22Rv1 (cell line): ENCODE data around the gene NT5E.
"Not testable (repeated sequence)": the region's sequence is repeated elsewhere in the genome, so short reads cannot be mapped to it uniquely, and the experiment has no call there.

Experiments
- H3K27ac ChIP-seq: fragments of 450-650 bp; 2 replicates; pipeline ENCODE4 v1.5.1; 2017
- ZFX ChIP-seq: fragments of 450-650 bp; IDR thresholded peaks from 2 replicates; pipeline ENCODE4 v1.6.1; 2017; ENCODE audit warnings: antibody characterized with exemption, borderline replicate concordance
- TF ChIP-seq, protein P1 (sequence below): fragments of 450-650 bp; IDR thresholded peaks from 2 replicates; pipeline ENCODE4 v1.5.1; 2017; ENCODE audit warnings: mild to moderate bottlenecking

NT5E gene

DNA sequence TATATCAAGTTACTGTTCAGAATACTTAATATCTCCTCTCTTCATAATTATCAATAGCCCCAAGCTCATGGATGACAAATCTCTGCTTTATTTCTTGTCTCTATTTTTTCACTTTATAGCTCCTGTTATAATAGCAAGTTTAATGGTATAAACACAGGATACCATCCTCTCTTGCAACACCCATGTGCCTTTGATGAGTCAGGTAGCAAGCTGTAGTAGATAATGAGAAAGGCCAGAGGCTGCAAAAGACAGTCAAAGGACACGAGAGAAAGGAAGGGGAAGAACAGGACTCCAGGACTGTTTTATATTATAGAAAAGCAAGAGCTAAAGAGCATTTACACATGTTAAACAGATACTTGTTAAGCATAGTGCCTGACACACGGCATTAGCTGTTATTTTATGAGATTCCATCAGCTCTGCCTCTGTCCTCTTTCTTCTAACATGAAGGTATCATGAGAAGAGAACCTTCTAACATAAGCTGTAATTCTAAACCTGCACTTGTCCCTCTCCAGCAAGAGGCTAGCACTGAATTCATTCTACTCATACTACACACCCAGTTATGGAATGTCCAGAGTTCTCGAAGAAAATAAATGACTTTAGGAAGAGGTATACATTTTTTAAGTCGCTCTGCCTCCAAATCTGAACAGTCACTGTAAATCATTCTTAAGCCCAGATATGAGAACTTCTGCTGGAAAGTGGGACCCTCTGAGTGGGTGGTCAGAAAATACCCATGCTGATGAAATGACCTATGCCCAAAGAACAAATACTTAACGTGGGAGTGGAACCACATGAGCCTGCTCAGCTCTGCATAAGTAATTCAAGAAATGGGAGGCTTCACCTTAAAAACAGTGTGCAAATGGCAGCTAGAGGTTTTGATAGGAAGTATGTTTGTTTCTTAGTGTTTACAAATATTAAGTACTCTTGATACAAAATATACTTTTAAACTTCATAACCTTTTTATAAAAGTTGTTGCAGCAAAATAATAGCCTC, 45.0 kb downstream of the NT5E start:
- no peak overlapping the region for H3K27ac ChIP-seq
- TF ChIP-seq, protein P1, sequence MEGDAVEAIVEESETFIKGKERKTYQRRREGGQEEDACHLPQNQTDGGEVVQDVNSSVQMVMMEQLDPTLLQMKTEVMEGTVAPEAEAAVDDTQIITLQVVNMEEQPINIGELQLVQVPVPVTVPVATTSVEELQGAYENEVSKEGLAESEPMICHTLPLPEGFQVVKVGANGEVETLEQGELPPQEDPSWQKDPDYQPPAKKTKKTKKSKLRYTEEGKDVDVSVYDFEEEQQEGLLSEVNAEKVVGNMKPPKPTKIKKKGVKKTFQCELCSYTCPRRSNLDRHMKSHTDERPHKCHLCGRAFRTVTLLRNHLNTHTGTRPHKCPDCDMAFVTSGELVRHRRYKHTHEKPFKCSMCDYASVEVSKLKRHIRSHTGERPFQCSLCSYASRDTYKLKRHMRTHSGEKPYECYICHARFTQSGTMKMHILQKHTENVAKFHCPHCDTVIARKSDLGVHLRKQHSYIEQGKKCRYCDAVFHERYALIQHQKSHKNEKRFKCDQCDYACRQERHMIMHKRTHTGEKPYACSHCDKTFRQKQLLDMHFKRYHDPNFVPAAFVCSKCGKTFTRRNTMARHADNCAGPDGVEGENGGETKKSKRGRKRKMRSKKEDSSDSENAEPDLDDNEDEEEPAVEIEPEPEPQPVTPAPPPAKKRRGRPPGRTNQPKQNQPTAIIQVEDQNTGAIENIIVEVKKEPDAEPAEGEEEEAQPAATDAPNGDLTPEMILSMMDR, result no peak
- TF ChIP-seq ZFX, result no peak

GRCh38 chr6:85496009-85496579, 46.2 kb downstream of the NT5E start:
- no peak overlapping the region for H3K27ac ChIP-seq
- TF ChIP-seq, protein P1, result no peak
- no peak for TF ChIP-seq ZFX

DNA sequence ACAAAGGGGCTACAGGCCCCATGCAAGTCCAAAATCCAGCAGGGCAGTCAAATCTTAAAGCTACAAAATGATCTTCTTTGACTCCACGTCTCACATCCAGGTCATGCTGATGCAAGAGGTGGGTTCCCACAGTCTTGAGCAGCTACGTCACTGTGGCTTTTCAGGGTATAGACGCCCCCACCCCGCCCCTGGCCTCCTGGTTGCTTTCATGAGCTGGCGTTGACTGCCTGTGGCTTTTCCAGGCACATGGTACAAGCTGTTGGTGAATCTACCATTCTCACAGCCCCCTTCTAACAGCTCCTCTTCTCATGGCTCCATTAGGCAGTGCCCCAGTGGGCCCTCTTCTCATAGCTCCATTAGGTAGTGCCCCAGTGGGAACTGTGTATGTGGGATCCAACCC, 47.0 kb downstream of the NT5E start:
- no peak for TF ChIP-seq ZFX
- TF ChIP-seq, protein P1, result no peak
- no peak overlapping the region for H3K27ac ChIP-seq

DNA sequence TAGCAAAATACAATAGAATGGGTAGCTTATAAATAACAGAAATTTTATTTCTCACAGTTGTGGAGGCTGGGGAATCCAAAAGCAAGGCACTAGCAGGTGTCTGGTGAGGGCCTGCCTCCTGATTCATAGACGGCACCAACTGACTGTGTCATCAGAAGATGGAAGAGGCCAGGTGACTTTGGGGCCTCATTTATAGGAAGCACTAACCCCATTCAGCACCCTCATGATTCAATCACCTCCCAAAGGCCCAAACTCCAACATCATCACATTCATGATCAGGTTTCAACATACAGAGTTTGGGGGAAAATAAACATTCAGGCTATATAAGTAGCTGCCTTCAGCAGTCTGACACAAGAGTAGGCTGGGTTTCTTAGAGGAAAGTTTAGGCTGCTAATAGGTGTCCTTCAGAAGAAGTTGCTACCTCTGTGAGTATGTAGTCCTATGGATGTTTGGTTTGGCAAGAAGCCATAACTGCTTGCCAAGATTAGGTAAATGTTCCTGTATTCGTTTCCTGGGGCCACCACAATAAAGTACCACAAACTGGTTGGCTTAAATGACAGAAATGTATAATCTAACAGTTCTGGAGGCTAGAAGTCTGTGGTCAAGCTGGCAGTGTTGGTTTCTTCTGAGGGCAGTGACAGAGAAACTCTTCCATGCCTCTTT, 48.8 kb downstream of the NT5E start:
- H3K27ac ChIP-seq, result peak overlapping the region; percentile 28; the same call in 1 of the 2 replicates
- no peak for TF ChIP-seq ZFX
- TF ChIP-seq, protein P1, result no peak

- TF ChIP-seq ZFX, result no peak
- TF ChIP-seq, protein P1, result no peak
- H3K27ac ChIP-seq, result no peak overlapping the region
These were observed 56.7 kb downstream of the NT5E start for GRCh38 chr6:85506441-85507093.

DNA sequence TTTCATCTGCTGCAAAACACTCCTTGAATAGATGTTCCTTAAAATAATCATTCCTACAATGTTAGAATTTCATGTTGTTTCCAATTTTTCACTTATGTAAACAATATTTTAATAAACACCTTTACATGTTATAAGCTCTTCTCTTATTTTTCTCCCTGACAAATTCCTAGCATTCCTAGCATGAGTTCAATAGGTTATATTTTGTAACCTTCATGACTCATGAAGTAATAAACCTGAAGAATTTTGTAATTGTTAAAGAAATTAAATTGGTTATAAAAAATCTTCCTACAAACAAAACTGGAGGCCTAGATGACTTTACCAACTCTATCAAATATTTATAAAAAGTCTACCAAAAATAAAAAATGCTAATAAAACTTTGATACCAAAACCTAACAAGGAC, 66.3 kb downstream of the NT5E start:
- TF ChIP-seq ZFX, result no peak
- TF ChIP-seq, protein P1, result no peak
- no peak overlapping the region for H3K27ac ChIP-seq

DNA sequence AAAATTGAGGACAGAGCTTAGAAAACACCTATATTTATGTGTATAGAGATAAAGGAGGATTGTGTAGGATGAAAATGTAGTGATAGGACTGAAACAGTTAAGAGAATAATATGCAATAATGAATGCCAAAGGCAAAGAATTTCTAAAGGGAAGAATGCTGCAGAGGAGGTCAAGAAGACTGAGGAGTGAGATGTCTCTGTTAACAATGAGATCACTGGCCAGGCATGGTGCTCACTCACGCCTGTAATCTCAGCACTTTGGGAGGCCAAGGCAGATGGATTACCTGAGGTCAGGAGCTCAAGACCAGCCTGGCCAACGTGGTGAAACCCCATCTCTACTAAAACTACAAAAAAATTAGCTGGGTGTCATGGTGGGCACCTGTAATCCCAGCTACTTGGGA, 74.4 kb downstream of the NT5E start:
- H3K27ac ChIP-seq, result not testable (repeated sequence)
